ENCODE measurements around the gene FAM118A.
"Not testable (repeated sequence)": the region's sequence is repeated elsewhere in the genome, so short reads cannot be mapped to it uniquely, and the experiment has no call there.

Gene FAM118A

DNA sequence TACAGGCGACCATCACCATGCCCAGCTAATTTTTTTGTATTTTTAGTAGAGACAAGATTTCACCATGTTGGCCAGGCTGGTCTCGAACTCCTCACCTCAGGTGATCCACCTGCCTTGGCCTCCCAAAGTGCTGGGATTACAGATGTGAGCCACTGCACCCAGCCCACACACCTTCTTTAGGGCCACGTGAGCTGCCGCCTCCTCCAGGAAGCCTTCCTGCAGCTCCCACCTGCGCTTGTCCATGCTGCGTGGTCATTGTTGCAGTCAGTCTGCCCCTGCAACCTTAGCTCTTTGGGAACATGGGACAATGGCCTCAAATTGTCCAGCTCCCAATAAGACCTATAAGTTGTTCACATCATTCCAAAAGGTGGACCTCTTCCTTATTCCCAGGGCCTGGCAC, 14.7 kb upstream of the FAM118A start:
- not testable (repeated sequence) for H3K9me3 ChIP-seq (ENCODE audit: control insufficient read depth, low read length); H3K4me3 ChIP-seq (ENCODE audit: insufficient read depth, low read depth, low read length, poor library complexity, severe bottlenecking); H3K27me3 ChIP-seq (replicated peaks; ENCODE audit: control insufficient read depth, insufficient read depth, low read length, poor library complexity, severe bottlenecking); H3K27ac ChIP-seq (ENCODE audit: insufficient read depth, low read length, poor library complexity, severe bottlenecking); H3K36me3 ChIP-seq (ENCODE audit: control insufficient read depth, insufficient read depth, low read length); DNase-seq
- H3K4me1 ChIP-seq (ENCODE audit: control insufficient read depth, insufficient read depth, low read length, poor library complexity, severe bottlenecking) = peaks cover 12% of the 10 kb centered on the region

DNA sequence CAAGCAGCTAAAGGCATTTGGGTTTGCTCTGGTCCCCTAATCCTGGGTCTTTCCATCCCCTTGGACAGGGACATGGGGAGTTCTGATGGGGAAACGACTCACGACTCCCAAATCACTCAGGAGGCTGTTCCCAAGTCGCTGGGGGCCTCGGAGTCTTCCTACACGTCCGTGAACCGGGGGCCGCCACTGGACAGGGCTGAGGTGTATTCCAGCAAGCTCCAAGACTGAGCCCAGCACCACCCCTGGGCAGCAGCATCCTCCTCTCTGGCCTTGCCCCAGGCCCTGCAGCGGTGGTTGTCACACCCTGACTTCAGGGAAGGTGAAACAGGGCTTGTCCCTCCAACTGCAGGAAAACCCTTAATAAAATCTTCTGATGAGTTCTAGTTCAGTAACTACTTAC, 14.2 kb upstream of the FAM118A start:
- Histone ChIP-seq H3K27me3 (replicated peaks; ENCODE audit: control insufficient read depth, insufficient read depth, low read length, poor library complexity, severe bottlenecking) (no peaks in the 10 kb centered on the region), H3K27ac (ENCODE audit: insufficient read depth, low read length, poor library complexity, severe bottlenecking) (peak overlapping the region; percentile 21), H3K4me3 (ENCODE audit: insufficient read depth, low read depth, low read length, poor library complexity, severe bottlenecking) (no peak overlapping the region), H3K4me1 (ENCODE audit: control insufficient read depth, insufficient read depth, low read length, poor library complexity, severe bottlenecking) (peaks cover 12% of the 10 kb centered on the region), H3K9me3 (ENCODE audit: control insufficient read depth, low read length) (no peaks in the 10 kb centered on the region), H3K36me3 (ENCODE audit: control insufficient read depth, insufficient read depth, low read length) (no peaks in the 10 kb centered on the region)
- no peak for DNase-seq

DNA sequence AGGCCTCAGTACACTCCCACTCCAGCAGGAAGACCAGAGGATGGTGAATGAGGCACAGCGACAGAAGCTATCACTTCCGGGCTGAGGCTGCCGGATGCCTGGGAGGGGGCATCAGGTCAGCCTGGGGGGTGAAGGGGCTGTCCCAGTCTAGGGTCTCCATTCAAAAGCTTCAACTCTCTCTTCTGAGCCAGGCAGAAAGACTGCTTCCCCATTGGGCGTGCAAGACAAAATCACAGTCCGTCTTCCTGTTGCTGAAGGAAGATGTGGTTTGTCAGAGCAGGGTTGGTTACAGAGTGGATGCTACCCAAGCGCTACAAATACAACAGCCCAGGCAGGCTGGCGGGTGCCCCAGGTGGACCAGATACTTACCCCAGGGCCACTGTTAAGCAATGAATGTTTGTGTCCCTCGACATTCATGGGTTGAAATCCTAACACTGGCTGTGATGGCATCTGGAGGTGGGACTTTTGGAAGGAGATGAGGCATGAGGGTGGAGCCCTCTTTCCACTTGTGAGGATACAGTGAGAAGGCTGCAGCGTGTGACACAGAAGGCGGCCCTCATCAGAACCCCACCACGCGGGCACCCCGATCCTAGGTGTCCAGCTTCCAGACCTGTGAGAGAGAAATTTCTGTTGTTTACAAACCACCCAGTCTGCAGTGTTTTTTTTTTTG, 13.0 kb upstream of the FAM118A start:
- Histone ChIP-seq H3K36me3 (ENCODE audit: control insufficient read depth, insufficient read depth, low read length) (no peaks in the 10 kb centered on the region), H3K9me3 (ENCODE audit: control insufficient read depth, low read length) (no peaks in the 10 kb centered on the region), H3K4me3 (ENCODE audit: insufficient read depth, low read depth, low read length, poor library complexity, severe bottlenecking) (no peak overlapping the region), H3K4me1 (ENCODE audit: control insufficient read depth, insufficient read depth, low read length, poor library complexity, severe bottlenecking) (peaks cover 12% of the 10 kb centered on the region), H3K27me3 (replicated peaks; ENCODE audit: control insufficient read depth, insufficient read depth, low read length, poor library complexity, severe bottlenecking) (no peaks in the 10 kb centered on the region), H3K27ac (ENCODE audit: insufficient read depth, low read length, poor library complexity, severe bottlenecking) (peak overlapping the region; percentile 45)
- DNase-seq = no peak

DNA sequence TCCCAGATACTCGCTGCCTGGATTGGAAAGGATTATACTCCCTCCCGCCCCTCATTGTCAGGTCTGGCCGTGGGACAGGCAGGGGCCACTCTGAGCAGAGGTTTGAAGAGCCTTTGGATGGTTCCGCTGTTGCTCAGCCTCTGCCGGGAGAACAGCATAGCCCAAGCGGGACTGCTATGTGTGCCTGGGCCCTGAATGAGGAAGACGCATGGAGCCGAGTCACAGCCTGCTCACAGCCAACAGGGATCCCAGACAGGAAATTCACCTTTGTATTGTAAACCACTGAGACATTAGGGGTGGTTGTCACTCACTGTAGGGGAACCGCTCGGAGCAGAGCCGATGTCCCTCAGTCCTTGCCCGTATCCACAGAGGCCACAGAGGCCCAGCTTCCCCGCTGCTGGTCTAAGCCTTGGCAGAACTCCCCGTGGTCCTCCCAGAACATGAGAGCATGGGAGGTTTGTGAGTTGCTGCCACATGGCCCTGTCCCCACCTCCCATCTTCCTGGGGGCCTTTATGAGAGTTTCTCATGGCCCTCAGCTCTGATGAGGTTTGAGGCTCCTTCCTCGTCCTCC, 10.7 kb upstream of the FAM118A start:
- no peak for DNase-seq
- Histone ChIP-seq H3K4me3 (ENCODE audit: insufficient read depth, low read depth, low read length, poor library complexity, severe bottlenecking) (no peak overlapping the region), H3K27ac (ENCODE audit: insufficient read depth, low read length, poor library complexity, severe bottlenecking) (no peak overlapping the region), H3K4me1 (ENCODE audit: control insufficient read depth, insufficient read depth, low read length, poor library complexity, severe bottlenecking) (peaks cover 12% of the 10 kb centered on the region), H3K36me3 (ENCODE audit: control insufficient read depth, insufficient read depth, low read length) (no peaks in the 10 kb centered on the region), H3K27me3 (replicated peaks; ENCODE audit: control insufficient read depth, insufficient read depth, low read length, poor library complexity, severe bottlenecking) (no peaks in the 10 kb centered on the region), H3K9me3 (ENCODE audit: control insufficient read depth, low read length) (no peaks in the 10 kb centered on the region)

DNA sequence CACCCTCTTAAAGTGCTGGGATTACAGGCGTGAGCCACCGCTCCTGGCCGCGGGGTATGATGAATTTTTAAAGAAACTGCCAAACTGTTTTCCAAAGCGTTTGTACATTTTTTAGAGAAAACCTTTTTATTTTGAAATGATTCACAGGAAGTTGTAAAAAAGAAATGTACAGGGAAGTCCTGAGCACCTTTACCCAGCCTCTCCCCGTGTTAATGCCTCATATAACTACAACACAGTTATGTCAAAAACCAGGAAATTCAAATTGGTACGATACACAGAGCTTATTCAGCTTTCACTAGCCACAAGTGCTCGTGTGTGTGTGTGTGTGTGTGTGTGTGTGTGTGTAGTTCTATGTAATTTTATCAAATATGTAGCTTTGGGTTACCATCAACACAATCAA, 7.0 kb upstream of the FAM118A start:
- H3K4me1 ChIP-seq (ENCODE audit: control insufficient read depth, insufficient read depth, low read length, poor library complexity, severe bottlenecking) = no peaks in the 10 kb centered on the region
- no peak overlapping the region for H3K4me3 ChIP-seq (ENCODE audit: insufficient read depth, low read depth, low read length, poor library complexity, severe bottlenecking)
- no peaks in the 10 kb centered on the region for H3K36me3 ChIP-seq (ENCODE audit: control insufficient read depth, insufficient read depth, low read length)
- no peaks in the 10 kb centered on the region for H3K27me3 ChIP-seq (replicated peaks; ENCODE audit: control insufficient read depth, insufficient read depth, low read length, poor library complexity, severe bottlenecking)
- DNase-seq = no peak
- H3K9me3 ChIP-seq (ENCODE audit: control insufficient read depth, low read length) = no peaks in the 10 kb centered on the region
- H3K27ac ChIP-seq (ENCODE audit: insufficient read depth, low read length, poor library complexity, severe bottlenecking) = no peak overlapping the region

DNA sequence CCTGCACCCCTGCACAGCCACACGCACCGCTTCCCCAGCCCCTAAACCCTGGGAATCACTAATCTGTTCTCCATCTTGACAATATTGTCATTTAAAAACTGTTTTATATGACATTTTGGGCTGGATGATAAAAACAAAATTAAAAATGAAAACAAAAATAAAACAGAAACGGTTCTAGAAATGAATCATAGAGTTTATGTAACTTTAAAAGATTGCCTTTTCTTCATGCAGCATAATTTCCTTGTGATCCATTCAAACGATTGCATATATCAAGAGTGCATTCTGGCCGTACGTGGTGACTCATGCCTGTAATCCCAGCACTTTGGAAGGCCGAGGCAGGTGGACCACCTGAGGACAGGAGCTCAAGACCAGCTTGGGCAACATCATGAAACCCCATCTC, 6.6 kb upstream of the FAM118A start:
- Histone ChIP-seq H3K9me3 (ENCODE audit: control insufficient read depth, low read length) (no peaks in the 10 kb centered on the region), H3K27me3 (replicated peaks; ENCODE audit: control insufficient read depth, insufficient read depth, low read length, poor library complexity, severe bottlenecking) (no peaks in the 10 kb centered on the region), H3K27ac (ENCODE audit: insufficient read depth, low read length, poor library complexity, severe bottlenecking) (no peak overlapping the region)

DNA sequence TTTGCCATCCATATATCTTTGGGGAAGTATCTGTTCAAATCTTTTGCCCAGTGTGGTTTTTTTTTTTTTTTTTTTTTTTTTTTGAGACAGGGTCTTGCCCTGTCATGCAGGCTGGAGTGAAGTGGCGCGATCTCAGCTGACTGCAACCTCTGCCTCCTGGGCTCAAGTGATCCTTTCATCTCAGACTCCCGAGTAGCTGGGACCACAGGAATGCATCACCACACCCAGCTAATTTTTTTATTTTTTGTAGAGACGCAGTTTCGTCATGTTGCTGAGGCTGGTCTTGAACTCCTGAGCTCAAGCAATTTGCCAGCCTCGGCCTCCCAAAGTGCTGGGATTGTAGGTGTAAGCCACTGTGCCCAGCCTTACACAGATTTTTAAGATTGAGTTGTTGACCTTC, 4.8 kb upstream of the FAM118A start:
- Histone ChIP-seq H3K27ac (ENCODE audit: insufficient read depth, low read length, poor library complexity, severe bottlenecking) (no peak overlapping the region), H3K4me3 (ENCODE audit: insufficient read depth, low read depth, low read length, poor library complexity, severe bottlenecking) (no peak overlapping the region), H3K36me3 (ENCODE audit: control insufficient read depth, insufficient read depth, low read length) (no peaks in the 10 kb centered on the region), H3K9me3 (ENCODE audit: control insufficient read depth, low read length) (no peaks in the 10 kb centered on the region), H3K4me1 (ENCODE audit: control insufficient read depth, insufficient read depth, low read length, poor library complexity, severe bottlenecking) (peaks cover 7% of the 10 kb centered on the region), H3K27me3 (replicated peaks; ENCODE audit: control insufficient read depth, insufficient read depth, low read length, poor library complexity, severe bottlenecking) (no peaks in the 10 kb centered on the region)
- DNase-seq = no peak

More for the DNA sequence above, 6.6 kb upstream of the FAM118A start:
- no peak for DNase-seq
- H3K4me3 ChIP-seq (ENCODE audit: insufficient read depth, low read depth, low read length, poor library complexity, severe bottlenecking) = no peak overlapping the region
- no peaks in the 10 kb centered on the region for H3K4me1 ChIP-seq (ENCODE audit: control insufficient read depth, insufficient read depth, low read length, poor library complexity, severe bottlenecking)
- no peaks in the 10 kb centered on the region for H3K36me3 ChIP-seq (ENCODE audit: control insufficient read depth, insufficient read depth, low read length)

DNA sequence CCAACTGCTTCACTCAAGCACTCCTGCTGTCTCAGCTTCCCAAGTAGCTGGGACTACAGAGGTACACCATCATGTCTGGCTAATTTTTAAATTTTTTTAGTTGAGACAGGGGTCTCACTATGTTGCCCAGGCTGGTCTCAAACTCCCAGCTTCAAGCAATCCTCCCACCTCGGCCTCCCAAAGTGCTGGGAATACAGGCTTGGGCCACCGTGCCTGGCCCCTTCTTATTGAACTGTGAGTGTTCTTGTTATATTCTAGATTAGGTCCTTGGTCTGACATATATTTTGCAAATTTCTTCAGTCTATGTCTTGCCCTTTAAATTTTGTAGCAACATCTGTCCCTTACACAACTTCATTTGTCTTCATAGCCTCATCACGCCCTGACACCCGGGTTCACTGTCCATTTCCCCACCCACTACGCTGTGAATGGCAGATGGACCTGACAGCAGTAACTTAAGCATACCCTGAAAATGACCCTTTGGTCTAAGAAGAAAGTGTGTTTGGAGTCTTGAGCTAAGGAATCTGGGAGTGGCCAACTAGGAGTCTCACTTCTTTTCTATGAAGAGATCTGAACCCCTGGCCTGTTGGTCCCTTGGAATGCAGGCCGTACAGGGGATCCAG, 4.2 kb upstream of the FAM118A start:
- Histone ChIP-seq H3K9me3 (ENCODE audit: control insufficient read depth, low read length) (no peaks in the 10 kb centered on the region), H3K27ac (ENCODE audit: insufficient read depth, low read length, poor library complexity, severe bottlenecking) (no peak overlapping the region), H3K36me3 (ENCODE audit: control insufficient read depth, insufficient read depth, low read length) (no peaks in the 10 kb centered on the region), H3K27me3 (replicated peaks; ENCODE audit: control insufficient read depth, insufficient read depth, low read length, poor library complexity, severe bottlenecking) (no peaks in the 10 kb centered on the region), H3K4me1 (ENCODE audit: control insufficient read depth, insufficient read depth, low read length, poor library complexity, severe bottlenecking) (peaks cover 11% of the 10 kb centered on the region), H3K4me3 (ENCODE audit: insufficient read depth, low read depth, low read length, poor library complexity, severe bottlenecking) (no peak overlapping the region)
- no peak for DNase-seq

DNA sequence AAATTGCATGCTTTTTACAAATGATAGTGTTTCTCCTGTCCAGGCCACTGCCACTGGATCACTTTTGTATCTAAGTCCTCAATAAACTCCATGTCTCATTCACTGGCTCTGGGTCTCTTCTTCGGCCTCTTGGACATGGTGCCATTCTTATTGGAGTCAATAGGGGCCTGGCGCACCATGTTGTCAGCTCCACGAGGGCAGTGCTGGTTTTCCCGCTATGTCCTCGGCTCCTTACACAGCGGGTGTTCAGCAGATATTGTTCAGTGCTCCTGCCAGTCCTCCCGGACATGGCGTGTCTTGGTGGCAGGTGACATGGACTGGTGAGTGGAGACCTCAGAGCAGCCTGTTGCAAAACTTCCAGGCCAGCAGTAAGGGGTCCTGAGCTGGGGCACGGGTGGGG, 3.6 kb upstream of the FAM118A start:
- Histone ChIP-seq H3K36me3 (ENCODE audit: control insufficient read depth, insufficient read depth, low read length) (no peaks in the 10 kb centered on the region), H3K9me3 (ENCODE audit: control insufficient read depth, low read length) (no peaks in the 10 kb centered on the region), H3K4me3 (ENCODE audit: insufficient read depth, low read depth, low read length, poor library complexity, severe bottlenecking) (no peak overlapping the region), H3K4me1 (ENCODE audit: control insufficient read depth, insufficient read depth, low read length, poor library complexity, severe bottlenecking) (peaks cover 16% of the 10 kb centered on the region), H3K27ac (ENCODE audit: insufficient read depth, low read length, poor library complexity, severe bottlenecking) (no peak overlapping the region), H3K27me3 (replicated peaks; ENCODE audit: control insufficient read depth, insufficient read depth, low read length, poor library complexity, severe bottlenecking) (no peaks in the 10 kb centered on the region)
- DNase-seq = no peak

DNA sequence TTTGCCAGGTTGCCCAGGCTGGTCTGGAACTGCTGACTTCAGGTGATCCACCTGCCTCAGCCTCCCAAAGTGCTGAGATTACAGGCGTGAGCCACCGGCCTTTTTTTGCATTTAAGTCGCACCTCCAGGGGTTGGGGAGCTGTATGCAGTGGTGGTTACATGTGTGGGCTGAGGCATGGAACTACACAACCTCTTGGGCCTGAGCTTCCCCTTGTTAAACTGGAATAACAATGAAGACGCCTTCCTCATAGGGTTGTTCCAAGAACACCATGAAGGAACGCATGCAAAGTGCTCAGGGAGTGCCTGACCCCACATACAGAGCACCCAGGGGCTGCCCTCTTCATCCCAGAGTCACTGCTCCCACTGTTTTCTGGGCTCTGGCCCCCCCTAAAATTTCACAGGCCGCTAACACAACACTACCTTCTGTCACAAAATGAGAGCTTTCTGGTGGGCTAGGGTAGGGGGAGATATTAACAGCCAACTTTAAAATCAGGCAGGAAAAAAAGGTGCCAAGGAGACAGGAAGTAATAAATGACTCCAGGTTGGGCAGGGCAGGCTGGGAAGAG, 1.3 kb upstream of the FAM118A start:
- Histone ChIP-seq H3K9me3 (ENCODE audit: control insufficient read depth, low read length) (no peaks in the 10 kb centered on the region), H3K4me3 (ENCODE audit: insufficient read depth, low read depth, low read length, poor library complexity, severe bottlenecking) (no peak overlapping the region), H3K36me3 (ENCODE audit: control insufficient read depth, insufficient read depth, low read length) (no peaks in the 10 kb centered on the region), H3K27ac (ENCODE audit: insufficient read depth, low read length, poor library complexity, severe bottlenecking) (no peak overlapping the region), H3K27me3 (replicated peaks; ENCODE audit: control insufficient read depth, insufficient read depth, low read length, poor library complexity, severe bottlenecking) (no peaks in the 10 kb centered on the region), H3K4me1 (ENCODE audit: control insufficient read depth, insufficient read depth, low read length, poor library complexity, severe bottlenecking) (peaks cover 23% of the 10 kb centered on the region)
- no peak for DNase-seq
